HG03342 (cell line): Measurements from ENCODE around the gene HSPA9.

ENCODE experiments used
- ATAC-seq: cut with Tn5 transposase; IDR thresholded peaks from one replicate; pipeline ENCODE4 v1.9.1; 2021; ENCODE audit warnings: mild to moderate bottlenecking, moderate library complexity; ENCODE audit not compliant: unreplicated experiment

HSPA9 gene

GRCh38 chr5:138575194-138576015, at the start of gene HSPA9:
Gene HSPA9, minus strand, starts transcription at chr5:138575401. Its CDS starts 83 bp downstream, at chr5:138575318.
- ATAC-seq, result peak; percentile 86

- ATAC-seq, result no peak
These were observed 47.9 kb upstream of the HSPA9 start for GRCh38 chr5:138623053-138623452.

GRCh38 chr5:138622051-138622450, 46.9 kb upstream of the HSPA9 start:
- ATAC-seq, result no peak

GRCh38 chr5:138620663-138621224, 45.5 kb upstream of the HSPA9 start:
- ATAC-seq, result no peak

- no peak for ATAC-seq
These were observed 41.3 kb upstream of the HSPA9 start for GRCh38 chr5:138616508-138616907.

- no peak for ATAC-seq
These were observed 40.3 kb upstream of the HSPA9 start for GRCh38 chr5:138615461-138615860.

- no peak for ATAC-seq
These were observed 36.5 kb upstream of the HSPA9 start for GRCh38 chr5:138611678-138612218.

GRCh38 chr5:138610918-138611677, 35.9 kb upstream of the HSPA9 start:
- no peak for ATAC-seq

- no peak for ATAC-seq
These were observed 35.3 kb upstream of the HSPA9 start for GRCh38 chr5:138610415-138610917.

- ATAC-seq, result no peak
These were observed 31.3 kb upstream of the HSPA9 start for GRCh38 chr5:138606378-138607064.

- peak; percentile 63 for ATAC-seq
These were observed 30.2 kb upstream of the HSPA9 start for GRCh38 chr5:138605254-138605972.

- no peak for ATAC-seq
These were observed 29.1 kb upstream of the HSPA9 start for GRCh38 chr5:138604176-138604785.

- no peak for ATAC-seq
These were observed 28.2 kb upstream of the HSPA9 start for GRCh38 chr5:138603249-138603920.

GRCh38 chr5:138602371-138603000, 27.3 kb upstream of the HSPA9 start:
- ATAC-seq, result no peak

- ATAC-seq, result no peak
These were observed 26.2 kb upstream of the HSPA9 start for GRCh38 chr5:138601444-138601843.

GRCh38 chr5:138600446-138600845, 25.2 kb upstream of the HSPA9 start:
- ATAC-seq, result no peak

GRCh38 chr5:138597661-138598400, 22.6 kb upstream of the HSPA9 start:
- ATAC-seq, result no peak
